Measurements from ENCODE around the gene MACROH2A2.
"Not testable (repeated sequence)": the region's sequence is repeated elsewhere in the genome, so short reads cannot be mapped to it uniquely, and the experiment has no call there.

The MACROH2A2 gene

GRCh38 chr10:70106958-70107791, 54.5 kb downstream of the MACROH2A2 start:
- no peak for DNase-seq

GRCh38 chr10:70109064-70109729, 56.6 kb downstream of the MACROH2A2 start:
- no peak for DNase-seq

- no peak for DNase-seq
Measured at GRCh38 chr10:70111496-70111895, 58.9 kb downstream of the MACROH2A2 start.

- DNase-seq = no peak
Measured at GRCh38 chr10:70112071-70112470, 59.4 kb downstream of the MACROH2A2 start.

GRCh38 chr10:70114902-70115301, 62.3 kb downstream of the MACROH2A2 start:
- DNase-seq = no peak

GRCh38 chr10:70115948-70116682, 63.5 kb downstream of the MACROH2A2 start:
- DNase-seq = peak; percentile 51

GRCh38 chr10:70117646-70118045, 65.0 kb downstream of the MACROH2A2 start:
- DNase-seq = no peak

- no peak for DNase-seq
Measured at GRCh38 chr10:70118196-70118595, 65.5 kb downstream of the MACROH2A2 start.

- no peak for DNase-seq
Measured at GRCh38 chr10:70119197-70119596, 66.6 kb downstream of the MACROH2A2 start.

- no peak for DNase-seq
Measured at GRCh38 chr10:70119623-70120022, 67.0 kb downstream of the MACROH2A2 start.

GRCh38 chr10:70120417-70120816, 67.8 kb downstream of the MACROH2A2 start:
- no peak for DNase-seq

GRCh38 chr10:70121281-70121949, 68.8 kb downstream of the MACROH2A2 start:
- no peak for DNase-seq

- no peak for DNase-seq
Measured at GRCh38 chr10:70122742-70123141, 70.1 kb downstream of the MACROH2A2 start.

- DNase-seq = not testable (repeated sequence)
Measured at GRCh38 chr10:70123166-70123565, 70.5 kb downstream of the MACROH2A2 start.

- DNase-seq = no peak
Measured at GRCh38 chr10:70123817-70124216, 71.2 kb downstream of the MACROH2A2 start.

GRCh38 chr10:70124415-70124814, 71.8 kb downstream of the MACROH2A2 start:
- DNase-seq = no peak

- DNase-seq = no peak
Measured at GRCh38 chr10:70124918-70125317, 72.3 kb downstream of the MACROH2A2 start.

GRCh38 chr10:70125918-70126552, 73.4 kb downstream of the MACROH2A2 start:
- no peak for DNase-seq

GRCh38 chr10:70126700-70127395, 74.2 kb downstream of the MACROH2A2 start:
- DNase-seq = no peak

- DNase-seq = no peak
Measured at GRCh38 chr10:70130878-70131559, 78.4 kb downstream of the MACROH2A2 start.

GRCh38 chr10:70131560-70131937, 78.9 kb downstream of the MACROH2A2 start:
- no peak for DNase-seq
